BJ (cell line): ENCODE measurements around the gene MRPS34. TPM values are rescaled to one million over a fixed set of nuclear protein-coding genes. Genes with fewer than 3 reads are reported as not detected.

Experiments
- CTCF ChIA-PET: fragments of 350-600 bp; formaldehyde crosslinking; extraction: SDS; loops from one replicate; lab custom pipeline; 2021; ENCODE audit warnings: antibody characterized with exemption, inconsistent platforms; lab: Yijun Ruan, JAX
- POLR2A ChIA-PET: fragments of 300-600 bp; sonication (Branson Sonifier 250); formaldehyde crosslinking; extraction: SDS; loops from one replicate; lab custom pipeline; 2021; ENCODE audit warnings: antibody characterized with exemption; lab: Charles Lee
- DNase-seq: peaks from one replicate; pipeline ENCODE4 v3.0.0-alpha.2; 2011; ENCODE audit warnings: low read depth
- H3K27me3 ChIP-seq: 2 replicates; pipeline ENCODE4 v1.6.0; 2011; ENCODE audit warnings: low read length; ENCODE audit not compliant: control insufficient read depth, insufficient read depth
- H3K36me3 ChIP-seq: 2 replicates; pipeline ENCODE4 v1.5.1; 2011; ENCODE audit warnings: low read length; ENCODE audit not compliant: control insufficient read depth, insufficient read depth
- H3K4me3 ChIP-seq: 2 replicates; pipeline ENCODE4 v1.5.1; 2011; ENCODE audit warnings: low read depth, mild to moderate bottlenecking, control low read depth, low read length
- polyA plus RNA-seq: library from polyadenylated mRNA; depleted of rRNA; stranded (reverse); fragments of >200 nt; gene quantifications from 2 replicates; pipeline ENCODE4 v1.2.3, GENCODE V29; 2011
- TF ChIP-seq, protein P1 (sequence below): IDR thresholded peaks from 2 replicates; pipeline ENCODE4 v1.5.1; 2011; ENCODE audit warnings: low read depth, mild to moderate bottlenecking, control low read depth, inconsistent platforms, low read length, moderate library complexity; ENCODE audit not compliant: insufficient read depth

MRPS34 gene
- polyA plus RNA-seq, 1 experiment = 69.6 TPM

DNA sequence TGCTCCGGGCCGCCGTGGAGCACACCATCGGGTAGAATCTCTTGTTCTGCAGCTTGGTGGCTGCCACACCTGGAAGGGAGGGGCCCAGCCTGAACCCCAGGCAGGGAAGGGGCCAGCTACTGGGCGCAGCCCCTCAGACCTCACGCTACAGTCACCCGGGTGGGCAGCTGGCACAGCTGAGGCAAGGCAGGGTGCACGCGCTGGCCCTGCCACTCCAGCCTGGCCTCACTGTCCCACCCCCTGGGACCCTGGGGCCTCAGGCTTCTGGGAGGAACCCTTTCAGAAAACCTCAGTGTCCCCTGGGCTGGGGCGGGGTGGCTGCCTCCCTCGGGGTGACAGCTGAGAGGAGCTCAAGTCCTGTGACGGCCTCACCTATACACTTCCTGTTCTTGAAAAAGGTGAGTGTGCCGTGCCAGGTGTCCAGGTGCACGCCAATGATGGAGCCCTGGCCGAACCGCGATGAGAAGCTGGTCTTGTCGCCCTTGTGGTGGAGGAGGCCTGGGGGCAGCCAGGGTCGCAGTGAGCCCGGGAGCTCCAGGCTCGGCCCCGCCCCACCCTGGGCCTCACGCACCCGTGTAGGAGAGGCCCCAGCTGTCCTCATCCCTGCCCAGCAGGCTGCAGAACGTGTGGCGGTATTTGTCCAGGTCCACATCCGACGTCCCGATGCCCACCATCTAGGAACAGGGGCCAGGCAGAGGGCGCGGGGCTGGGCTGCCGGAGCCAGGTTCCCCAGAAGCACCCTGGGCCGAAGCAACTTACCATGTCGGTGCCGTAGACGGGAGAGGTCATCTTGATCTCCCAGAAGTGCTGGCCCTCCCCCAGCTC, 4.7 kb upstream of the MRPS34 start:
- DNase-seq = no peak
- CTCF ChIA-PET = no interaction called here
- no peak overlapping the region for H3K4me3 ChIP-seq
- TF ChIP-seq, protein P1, sequence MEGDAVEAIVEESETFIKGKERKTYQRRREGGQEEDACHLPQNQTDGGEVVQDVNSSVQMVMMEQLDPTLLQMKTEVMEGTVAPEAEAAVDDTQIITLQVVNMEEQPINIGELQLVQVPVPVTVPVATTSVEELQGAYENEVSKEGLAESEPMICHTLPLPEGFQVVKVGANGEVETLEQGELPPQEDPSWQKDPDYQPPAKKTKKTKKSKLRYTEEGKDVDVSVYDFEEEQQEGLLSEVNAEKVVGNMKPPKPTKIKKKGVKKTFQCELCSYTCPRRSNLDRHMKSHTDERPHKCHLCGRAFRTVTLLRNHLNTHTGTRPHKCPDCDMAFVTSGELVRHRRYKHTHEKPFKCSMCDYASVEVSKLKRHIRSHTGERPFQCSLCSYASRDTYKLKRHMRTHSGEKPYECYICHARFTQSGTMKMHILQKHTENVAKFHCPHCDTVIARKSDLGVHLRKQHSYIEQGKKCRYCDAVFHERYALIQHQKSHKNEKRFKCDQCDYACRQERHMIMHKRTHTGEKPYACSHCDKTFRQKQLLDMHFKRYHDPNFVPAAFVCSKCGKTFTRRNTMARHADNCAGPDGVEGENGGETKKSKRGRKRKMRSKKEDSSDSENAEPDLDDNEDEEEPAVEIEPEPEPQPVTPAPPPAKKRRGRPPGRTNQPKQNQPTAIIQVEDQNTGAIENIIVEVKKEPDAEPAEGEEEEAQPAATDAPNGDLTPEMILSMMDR = no peak
- POLR2A ChIA-PET = no interaction called here
- H3K36me3 ChIP-seq = peaks cover 30% of the 10 kb centered on the region
- no peaks in the 10 kb centered on the region for H3K27me3 ChIP-seq

DNA sequence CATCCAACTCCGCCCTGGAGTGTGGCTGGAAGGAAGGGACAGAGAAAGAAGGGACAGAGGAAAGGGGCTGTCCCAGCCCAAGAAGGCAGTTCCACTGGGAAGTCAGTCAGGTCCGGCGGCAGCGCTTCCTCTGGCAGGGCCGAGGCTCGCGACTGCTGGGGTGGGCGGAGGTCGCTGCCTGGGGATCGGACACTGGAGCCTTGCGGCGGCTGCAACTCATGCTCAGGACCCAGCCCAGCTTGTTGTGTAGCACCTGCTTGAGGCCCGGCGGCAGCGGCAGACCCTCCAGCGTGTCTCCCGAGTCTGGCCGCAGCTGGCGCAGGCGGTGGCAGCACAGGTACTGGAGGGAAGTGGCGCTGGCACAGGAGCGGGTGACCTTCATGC, 4.0 kb upstream of the MRPS34 start:
- Histone ChIP-seq H3K4me3 (no peak overlapping the region), H3K36me3 (peaks cover 30% of the 10 kb centered on the region), H3K27me3 (no peaks in the 10 kb centered on the region)
- CTCF ChIA-PET = no interaction called here
- POLR2A ChIA-PET = no interaction called here
- TF ChIP-seq, protein P1 = no peak
- no peak for DNase-seq

DNA sequence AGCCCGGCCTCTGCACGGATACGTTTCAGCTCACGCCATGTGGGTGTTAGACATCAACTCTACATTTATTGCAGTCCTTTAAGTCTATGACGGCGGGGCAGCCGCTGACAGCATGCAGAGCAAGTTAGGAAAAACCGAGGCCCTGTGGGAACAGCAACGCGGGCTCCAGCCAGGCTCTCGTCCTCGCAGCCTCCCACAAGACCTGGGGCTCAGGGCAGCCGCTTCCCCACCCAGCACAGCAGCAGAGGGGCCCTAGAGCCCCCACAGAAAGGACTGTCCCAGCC, 3.7 kb upstream of the MRPS34 start:
- peaks cover 30% of the 10 kb centered on the region for H3K36me3 ChIP-seq
- POLR2A ChIA-PET = no interaction called here
- no peak for DNase-seq

DNA sequence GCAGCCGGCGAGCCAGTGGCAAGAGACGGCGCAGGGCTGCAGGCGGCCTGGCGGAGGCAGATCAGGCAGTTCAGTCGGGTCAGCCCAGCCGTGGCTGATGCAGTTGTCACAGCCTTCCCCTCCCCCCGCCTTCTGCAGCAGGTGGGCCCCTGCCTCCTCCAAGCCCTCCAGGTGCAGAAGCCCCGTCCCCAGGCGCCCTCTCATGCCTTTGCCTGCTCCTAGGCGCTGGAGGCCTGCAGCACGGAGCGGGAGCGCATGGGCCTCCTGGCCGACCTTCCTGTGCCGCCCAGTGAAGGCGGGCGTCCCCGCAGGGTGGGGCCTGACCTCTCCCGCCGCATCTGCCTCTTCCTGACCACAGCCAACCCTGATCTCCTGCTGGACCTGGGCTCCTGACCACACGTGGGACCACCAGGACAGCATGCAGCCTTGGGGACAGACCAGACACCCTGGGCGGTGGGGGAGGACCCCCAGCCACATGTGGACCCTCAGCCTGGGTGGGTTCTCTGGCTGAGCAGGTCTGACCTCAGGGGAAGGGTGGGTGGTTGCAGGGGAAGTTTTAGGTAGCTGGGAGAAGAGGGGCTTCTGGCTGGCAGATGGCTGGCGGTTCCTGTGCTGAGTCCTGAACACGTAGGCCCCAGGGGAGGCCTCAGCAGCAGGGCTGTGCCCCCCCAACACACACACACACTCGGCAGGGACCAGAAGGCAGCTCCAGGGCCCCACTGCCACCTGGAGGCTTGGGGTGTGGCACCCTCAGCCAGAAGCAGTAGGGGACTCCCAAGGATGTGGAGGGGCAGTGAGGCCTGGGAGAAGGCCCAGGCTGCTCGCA, 3.1 kb upstream of the MRPS34 start:
- POLR2A ChIA-PET = no interaction called here
- Histone ChIP-seq H3K27me3 (no peaks in the 10 kb centered on the region), H3K36me3 (peaks cover 30% of the 10 kb centered on the region), H3K4me3 (no peak overlapping the region)
- TF ChIP-seq, protein P1 = no peak
- no peak for DNase-seq
- CTCF ChIA-PET = interaction anchor here (0.6 to 1.3 kb wide), 2 partner anchors 59 to 82 kb away, joined by 3 read pairs; no protein-coding TSS in a partner anchor

More for the DNA sequence above, 3.7 kb upstream of the MRPS34 start:
- CTCF ChIA-PET = no interaction called here
- Histone ChIP-seq H3K4me3 (no peak overlapping the region), H3K27me3 (no peaks in the 10 kb centered on the region)
- TF ChIP-seq, protein P1 = no peak
